Measurements from ENCODE around the gene MYRFL.
"Not testable (repeated sequence)": the region's sequence is repeated elsewhere in the genome, so short reads cannot be mapped to it uniquely, and the experiment has no call there.

The MYRFL gene

DNA sequence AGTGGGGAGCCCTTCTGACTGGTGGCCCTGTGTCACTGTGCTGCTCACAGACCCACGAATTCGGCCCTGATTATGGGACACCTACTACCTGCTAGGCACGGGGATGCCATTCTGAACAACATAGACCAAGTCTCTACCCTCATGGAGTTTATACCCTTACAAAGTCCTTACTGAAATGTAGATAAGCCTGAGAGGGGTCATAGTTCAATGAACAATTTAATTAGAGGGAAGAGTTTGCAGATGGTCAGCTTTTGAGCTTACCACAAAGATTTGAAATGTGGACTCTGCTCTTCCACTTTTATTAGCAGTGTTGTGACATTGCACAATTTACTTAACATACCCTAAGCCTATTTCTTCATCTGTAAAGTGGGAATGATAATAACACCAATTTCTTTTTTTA, 161.1 kb downstream of the MYRFL start:
- no peak for DNase-seq (ENCODE audit: low read depth, low spot score)

DNA sequence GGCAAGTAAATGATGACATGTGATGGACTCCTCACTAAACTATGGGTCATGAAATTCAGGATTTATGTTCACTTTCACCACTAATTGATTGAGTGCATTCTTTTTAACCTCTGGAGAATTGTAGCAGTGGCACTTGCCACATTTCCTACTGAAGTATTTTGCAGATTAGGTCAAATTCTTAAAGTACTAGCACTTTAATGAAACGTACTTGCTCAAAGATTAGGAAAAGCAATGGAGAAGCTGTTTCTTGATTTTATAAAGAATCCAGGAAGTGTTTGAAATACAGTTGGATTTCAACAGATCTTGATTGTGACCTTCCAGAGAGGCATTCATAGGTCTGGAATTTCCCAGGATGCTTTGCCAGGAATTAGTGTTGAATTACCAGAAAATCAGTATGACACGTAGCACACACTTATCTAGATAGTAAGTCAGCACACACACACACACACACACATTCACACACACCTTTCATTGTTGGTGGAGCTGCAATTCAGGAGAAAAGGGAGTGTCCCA, 162.6 kb downstream of the MYRFL start:
- DNase-seq (ENCODE audit: low read depth, low spot score), result no peak

DNA sequence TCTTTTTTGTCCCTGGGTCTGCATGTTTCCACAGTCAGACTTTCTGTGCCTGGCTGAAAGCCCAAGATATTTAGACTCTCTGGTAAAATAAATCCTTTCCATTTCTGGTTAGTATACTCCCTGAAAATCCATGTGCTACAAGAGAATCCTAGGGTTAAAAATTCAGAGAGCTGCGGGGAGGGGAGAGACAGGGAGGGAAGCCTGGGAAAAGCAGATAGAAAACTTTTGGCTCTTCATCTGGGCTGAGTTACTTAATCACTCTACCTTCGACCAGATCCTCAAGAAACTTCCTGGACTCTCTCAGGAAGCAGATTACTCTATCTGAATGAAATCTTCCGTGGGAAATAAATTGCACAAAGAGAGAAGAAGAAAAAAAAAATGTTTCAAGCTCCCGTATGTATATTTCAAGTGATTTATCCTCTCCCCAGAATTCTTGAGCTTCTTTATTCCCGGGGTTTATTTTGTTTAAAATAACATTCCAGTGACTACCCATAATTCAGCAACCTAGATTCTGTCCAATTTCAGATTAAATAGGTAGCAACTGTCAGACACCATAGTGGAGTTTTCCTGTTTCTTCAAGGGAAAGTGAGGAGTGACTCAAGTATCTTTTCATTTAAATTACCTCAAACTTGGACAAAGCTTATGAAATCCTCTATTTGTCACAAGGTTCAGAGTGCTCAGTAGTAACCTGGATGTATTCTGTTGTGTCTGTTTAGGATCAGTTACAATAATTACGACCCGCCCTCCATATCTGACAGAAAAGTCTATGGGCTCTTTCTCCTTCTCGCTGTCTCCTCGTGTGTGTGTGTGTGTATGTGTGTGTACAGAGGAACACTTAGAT, 163.7 kb downstream of the MYRFL start:
- no peak for DNase-seq (ENCODE audit: low read depth, low spot score)

GRCh38 chr12:69991690-69992288, 166.8 kb downstream of the MYRFL start:
- DNase-seq (ENCODE audit: low read depth, low spot score), result no peak

- DNase-seq (ENCODE audit: low read depth, low spot score), result no peak
Observed at GRCh38 chr12:69993433-69993832, 168.4 kb downstream of the MYRFL start.

DNA sequence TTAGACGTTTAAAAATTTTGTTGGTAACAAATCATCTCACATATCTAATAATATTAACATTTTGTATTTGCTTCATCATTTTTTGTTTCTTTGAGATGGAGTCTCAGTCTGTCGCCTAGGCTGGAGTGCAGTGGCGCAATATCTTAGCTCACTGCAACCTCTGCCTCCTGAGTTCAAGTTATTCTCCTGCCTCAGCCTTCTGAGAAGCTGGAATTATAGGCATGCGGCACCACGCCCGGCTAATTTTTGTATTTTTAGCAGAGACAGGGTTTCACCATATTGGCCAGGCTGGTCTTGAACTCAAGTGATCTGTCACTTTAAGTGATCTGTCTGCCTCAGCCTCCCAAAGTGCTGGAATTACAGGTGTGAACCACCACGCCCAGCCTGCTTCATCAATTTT, 169.1 kb downstream of the MYRFL start:
- DNase-seq (ENCODE audit: low read depth, low spot score), result not testable (repeated sequence)

- DNase-seq (ENCODE audit: low read depth, low spot score), result no peak
Observed at GRCh38 chr12:69994724-69995173, 169.7 kb downstream of the MYRFL start.

- DNase-seq (ENCODE audit: low read depth, low spot score), result no peak
Observed at GRCh38 chr12:69996241-69996640, 171.2 kb downstream of the MYRFL start.

DNA sequence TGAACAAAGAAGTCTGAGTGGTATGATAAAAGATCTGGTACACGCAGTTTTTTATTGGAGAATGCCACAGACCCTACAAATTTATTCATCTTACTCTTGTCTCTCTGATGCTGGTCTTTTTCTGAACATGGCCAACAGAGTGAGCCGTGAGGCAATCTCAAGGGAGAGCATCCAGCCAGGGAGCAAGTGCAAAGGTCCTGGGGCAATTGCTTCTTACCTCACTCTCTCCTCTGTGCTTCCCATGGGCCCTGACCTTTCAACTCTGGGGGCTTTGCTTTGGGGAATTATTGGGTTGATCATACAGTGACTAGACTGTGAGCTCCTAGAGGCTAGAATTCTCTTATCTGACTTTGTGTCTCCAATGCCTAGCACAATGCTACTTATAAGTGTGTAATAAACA, 171.7 kb downstream of the MYRFL start:
- DNase-seq (ENCODE audit: low read depth, low spot score), result no peak

GRCh38 chr12:69998011-69998410, 173.0 kb downstream of the MYRFL start:
- DNase-seq (ENCODE audit: low read depth, low spot score), result no peak

DNA sequence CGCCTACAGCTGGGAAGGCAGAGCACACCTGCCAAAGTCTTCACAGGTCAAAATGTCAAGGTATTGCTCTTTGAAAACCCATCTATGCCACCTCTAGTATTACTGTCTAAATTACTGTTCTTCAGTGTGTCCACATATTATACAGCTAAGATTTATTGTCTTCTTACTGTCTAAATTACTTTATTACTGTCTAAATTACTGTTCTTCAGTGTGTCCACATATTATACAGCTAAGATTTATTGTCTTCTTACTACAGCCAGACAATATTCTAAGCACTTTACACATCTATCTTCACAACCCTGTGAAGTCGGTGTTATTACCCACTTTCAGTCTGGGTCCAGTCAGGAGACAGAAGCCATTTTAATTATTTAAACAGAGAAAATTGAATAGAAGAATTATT, 173.9 kb downstream of the MYRFL start:
- DNase-seq (ENCODE audit: low read depth, low spot score), result no peak

DNA sequence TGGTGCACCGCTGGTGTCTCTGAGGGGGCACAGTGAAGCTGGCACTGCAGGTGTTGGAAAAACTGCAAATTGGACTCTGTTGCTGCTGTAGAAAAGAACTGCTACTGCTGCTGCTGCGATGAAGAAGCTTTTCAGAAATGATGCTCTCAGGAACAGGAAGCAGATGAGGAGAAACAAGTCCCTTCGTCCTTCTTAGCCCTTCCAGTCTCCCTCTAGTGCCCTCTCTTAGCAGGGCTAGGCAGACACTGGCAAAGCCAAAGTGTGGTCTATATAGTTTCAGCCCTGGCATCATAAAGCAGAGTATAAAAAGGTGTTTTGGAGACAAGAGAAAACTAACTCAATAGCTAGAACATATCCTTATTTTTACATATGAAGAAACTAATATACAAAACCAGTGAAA, 174.5 kb downstream of the MYRFL start:
- DNase-seq (ENCODE audit: low read depth, low spot score), result no peak

DNA sequence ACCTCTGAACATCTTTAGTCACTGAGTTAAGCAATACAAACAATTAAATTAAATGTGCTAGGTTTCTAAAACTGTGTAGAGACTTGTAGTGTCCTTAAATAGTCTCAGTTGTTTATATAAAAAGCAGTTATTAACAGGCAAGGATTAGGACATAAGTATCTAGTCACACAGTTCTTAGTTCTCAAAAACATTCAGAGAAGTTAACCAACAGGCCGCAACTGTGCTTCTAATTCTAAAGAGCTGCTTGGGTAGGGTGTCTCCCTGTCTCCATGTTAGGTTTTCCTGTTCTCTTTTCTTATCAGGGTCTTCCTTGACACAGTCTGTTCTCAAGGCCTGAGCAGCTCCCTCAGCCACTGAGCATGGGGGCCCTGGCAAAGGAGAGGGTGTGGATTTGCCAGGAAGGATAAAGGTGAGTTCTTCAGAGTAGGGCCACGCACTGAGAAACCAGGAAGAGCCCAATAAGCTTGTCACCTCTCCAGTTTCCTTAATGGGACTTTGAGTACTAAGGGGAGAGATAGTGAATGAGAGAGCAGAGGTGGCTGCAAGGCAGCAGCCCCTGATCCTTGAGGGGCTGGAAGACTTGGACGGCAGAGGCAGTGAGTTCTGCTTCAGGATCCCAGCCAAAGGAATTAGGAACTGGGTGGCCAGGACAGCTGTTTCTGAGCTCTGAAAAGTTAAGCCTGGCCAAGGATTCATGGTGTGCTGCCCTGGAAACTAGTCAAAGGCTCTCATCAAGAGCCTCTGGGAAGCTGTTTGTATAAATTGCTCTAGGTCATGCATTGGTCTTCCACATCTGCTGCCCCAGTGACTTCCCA, 177.3 kb downstream of the MYRFL start:
- DNase-seq (ENCODE audit: low read depth, low spot score), result no peak

DNA sequence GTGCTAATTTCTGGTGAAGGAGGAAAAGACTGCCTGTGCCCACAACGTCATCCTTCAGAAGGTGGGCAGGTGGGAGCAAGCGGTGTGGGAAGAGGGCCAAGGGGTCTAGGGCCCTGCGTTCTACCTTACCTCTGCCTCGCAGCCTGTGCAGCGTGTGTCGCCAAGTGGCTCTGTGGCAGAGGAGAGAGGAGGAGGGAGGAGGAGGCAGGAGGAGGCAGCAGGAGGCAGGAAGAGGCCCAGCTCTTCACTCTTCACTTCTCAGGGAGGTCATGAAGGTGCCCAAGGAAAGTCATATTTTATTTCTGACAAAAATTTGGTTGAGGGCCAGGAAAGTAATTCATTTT, 177.9 kb downstream of the MYRFL start:
- no peak for DNase-seq (ENCODE audit: low read depth, low spot score)

- no peak for DNase-seq (ENCODE audit: low read depth, low spot score)
Observed at GRCh38 chr12:70005864-70006618, 181.0 kb downstream of the MYRFL start.

DNA sequence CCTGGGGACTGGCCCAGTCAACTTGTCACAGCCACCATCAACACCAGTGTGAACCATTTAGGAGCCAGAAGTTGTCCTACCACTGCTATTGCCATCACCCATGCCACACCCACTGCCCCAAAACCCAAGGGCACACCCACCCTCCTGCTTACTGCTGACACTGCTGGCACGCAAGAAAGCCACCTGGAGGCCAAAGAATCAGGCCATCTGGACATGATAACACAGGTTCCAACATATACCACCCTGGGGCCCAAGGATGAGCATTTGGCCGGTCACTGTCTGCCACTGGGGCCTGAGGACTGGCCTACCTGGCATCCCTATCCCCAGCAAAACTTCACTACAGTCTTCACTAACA, 181.6 kb downstream of the MYRFL start:
- DNase-seq (ENCODE audit: low read depth, low spot score), result no peak

DNA sequence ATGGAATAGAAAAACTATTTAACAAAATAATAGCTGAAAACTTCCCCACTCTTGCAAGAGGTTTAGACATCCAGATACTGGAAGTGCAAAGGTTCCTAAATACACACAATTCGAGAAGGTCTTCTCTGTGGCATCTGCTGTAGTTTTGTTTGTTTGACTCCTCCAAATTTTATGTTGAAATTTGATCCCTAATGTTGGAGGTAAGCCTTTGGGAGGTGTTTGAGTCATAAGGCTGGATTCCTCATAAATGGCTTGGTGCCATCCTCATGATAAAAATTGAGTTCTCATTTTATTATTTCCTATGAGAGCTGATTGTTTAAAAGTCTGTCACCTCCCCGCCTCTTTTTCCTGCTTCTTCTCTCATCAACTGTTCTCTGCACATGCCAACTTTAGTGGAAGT, 182.7 kb downstream of the MYRFL start:
- no peak for DNase-seq (ENCODE audit: low read depth, low spot score)
